Neural progenitor cell (in vitro differentiated cells): Measurements from ENCODE around the gene ZNF319. TPM values are rescaled to one million over a fixed set of nuclear protein-coding genes. Genes with fewer than 3 reads are reported as not detected.
A peak's percentile ranks its signal among the peaks of the same experiment; 100 is the strongest.

Experiments
- DNase-seq: peaks from one replicate; pipeline ENCODE4 v3.0.0-alpha.2; 2016; ENCODE audit warnings: low spot score
- H2AFZ ChIP-seq: fragments of 200-600 bp; sonication (generic); replicated peaks from 2 replicates; pipeline ENCODE4 v1.6.1; 2016; ENCODE audit warnings: antibody characterized with exemption
- H3F3A ChIP-seq: fragments of 200-600 bp; sonication (generic); 2 replicates; pipeline ENCODE4 v1.6.1; 2016; ENCODE audit warnings: antibody characterized with exemption, low read depth
- H3K27ac ChIP-seq: fragments of 200-600 bp; sonication (generic); 2 replicates; pipeline ENCODE4 v1.5.1; 2016; ENCODE audit warnings: mild to moderate bottlenecking
- H3K27me3 ChIP-seq: fragments of 200-600 bp; sonication (generic); 2 replicates; pipeline ENCODE4 v1.6.1; 2016; ENCODE audit warnings: mild to moderate bottlenecking, moderate library complexity
- H3K36me3 ChIP-seq: fragments of 200-600 bp; sonication (generic); 2 replicates; pipeline ENCODE4 v1.5.1; 2016
- H3K4me1 ChIP-seq: fragments of 200-600 bp; sonication (generic); 2 replicates; pipeline ENCODE4 v1.6.1; 2016; ENCODE audit warnings: mixed run types
- H3K4me2 ChIP-seq: fragments of 200-600 bp; sonication (generic); 2 replicates; pipeline ENCODE4 v1.6.1; 2016
- H3K4me3 ChIP-seq: fragments of 200-600 bp; sonication (generic); 2 replicates; pipeline ENCODE4 v1.5.1; 2016
- H3K79me2 ChIP-seq: fragments of 200-600 bp; sonication (generic); 2 replicates; pipeline ENCODE4 v1.6.1; 2016; ENCODE audit warnings: low read depth
- H3K9ac ChIP-seq: fragments of 200-600 bp; sonication (generic); 2 replicates; pipeline ENCODE4 v1.6.1; 2016
- H3K9me3 ChIP-seq: fragments of 200-600 bp; sonication (generic); 2 replicates; pipeline ENCODE4 v1.5.1; 2016; ENCODE audit warnings: low read depth
- H4K20me1 ChIP-seq: fragments of 200-600 bp; sonication (generic); 2 replicates; pipeline ENCODE4 v1.6.1; 2016; ENCODE audit warnings: low read depth
- H3K27ac Mint-ChIP-seq: 3 replicates; pipeline ENCODE4 v1.8.0; 2021; ENCODE audit warnings: mixed read lengths
- H3K27me3 Mint-ChIP-seq: 2 replicates; pipeline ENCODE4 v1.8.0; 2022; ENCODE audit warnings: low read depth, mild to moderate bottlenecking, inconsistent platforms, moderate library complexity, mixed read lengths; ENCODE audit not compliant: insufficient read depth
- H3K36me3 Mint-ChIP-seq: 3 replicates; pipeline ENCODE4 v1.8.0; 2021; ENCODE audit warnings: mixed read lengths
- H3K4me1 Mint-ChIP-seq: 3 replicates; pipeline ENCODE4 v1.8.0; 2021; ENCODE audit warnings: mixed read lengths
- H3K4me3 Mint-ChIP-seq: 3 replicates; pipeline ENCODE4 v1.8.0; 2021; ENCODE audit warnings: mild to moderate bottlenecking, moderate library complexity, mixed read lengths
- H3K9me3 Mint-ChIP-seq: 3 replicates; pipeline ENCODE4 v1.8.0; 2020; ENCODE audit warnings: mixed read lengths
- CTCF ChIP-seq: fragments of 200-600 bp; sonication (generic); IDR thresholded peaks from 2 replicates; pipeline ENCODE4 v1.5.1; 2017; ENCODE audit warnings: antibody characterized with exemption, mild to moderate bottlenecking
- EZH2 ChIP-seq: fragments of 200-600 bp; sonication (generic); IDR thresholded peaks from 2 replicates; pipeline ENCODE4 v1.6.1; 2017; ENCODE audit warnings: antibody characterized with exemption, mild to moderate bottlenecking, moderate library complexity
- EZH2phosphoT487 ChIP-seq: fragments of 200-600 bp; sonication (generic); IDR thresholded peaks from 2 replicates; pipeline ENCODE4 v1.6.1; 2017; ENCODE audit warnings: antibody characterized with exemption
- total RNA-seq: library from RNA; depleted of rRNA; stranded (reverse); fragments of >200 nt; gene quantifications from 2 replicates; pipeline ENCODE4 v1.2.3, GENCODE V29; 2015; ENCODE audit warnings: low replicate concordance

Gene ZNF319
- total RNA-seq, 1 donor from 2014 or later: 1.4 TPM

- peak; percentile 65 for DNase-seq
- Mint-ChIP-seq H3K4me3 (peak overlapping the region; percentile 81), H3K9me3 (no peaks in the 10 kb centered on the region), H3K36me3 (no peaks in the 10 kb centered on the region), H3K27ac (no peak overlapping the region), H3K27me3 (peaks cover 27% of the 10 kb centered on the region), H3K4me1 (peaks cover 26% of the 10 kb centered on the region)
- Histone ChIP-seq H3K36me3 (no peaks in the 10 kb centered on the region), H3F3A (peaks cover 29% of the 10 kb centered on the region), H3K4me3 (peak overlapping the region; percentile 97), H3K79me2 (peaks cover 15% of the 10 kb centered on the region), H3K9ac (peak overlapping the region; percentile 50), H2AFZ (peak overlapping the region; percentile 27), H3K4me2 (peak overlapping the region; percentile 98), H3K27ac (no peak overlapping the region), H3K27me3 (peaks cover 23% of the 10 kb centered on the region), H3K4me1 (peaks cover 33% of the 10 kb centered on the region), H4K20me1 (peaks cover 41% of the 10 kb centered on the region), H3K9me3 (no peaks in the 10 kb centered on the region)
- TF ChIP-seq EZH2: peak; percentile 13
- TF ChIP-seq EZH2phosphoT487: peak; percentile 4
- TF ChIP-seq CTCF: no peak
Observed at GRCh38 chr16:58026139-58026704, 25.8 kb upstream of the ZNF319 start.

GRCh38 chr16:58025351-58026138 lies 25.1 kb upstream of the ZNF319 start, which contains the start of gene MMP15:
Gene MMP15, plus strand, starts transcription at chr16:58025754. Its CDS starts 597 bp downstream, at chr16:58026351.
- Mint-ChIP-seq H3K27ac (peak within 1 kb of the TSS; percentile 76), H3K4me3 (peak within 1 kb of the TSS; percentile 86), H3K36me3 (no peaks in the 10 kb centered on the region), H3K9me3 (no peaks in the 10 kb centered on the region), H3K27me3 (peaks cover 27% of the 10 kb centered on the region), H3K4me1 (peaks cover 31% of the 10 kb centered on the region)
- peaks cover 38% of the 10 kb centered on the region for H4K20me1 ChIP-seq
- H3K4me2 ChIP-seq: peak within 1 kb of the TSS; percentile 98
- H2AFZ ChIP-seq: peak within 1 kb of the TSS; percentile 27
- DNase-seq: peak; percentile 91
- peaks cover 29% of the 10 kb centered on the region for H3F3A ChIP-seq
- H3K27me3 ChIP-seq: peaks cover 23% of the 10 kb centered on the region
- H3K36me3 ChIP-seq: no peaks in the 10 kb centered on the region
- peak within 1 kb of the TSS; percentile 97 for H3K4me3 ChIP-seq
- H3K79me2 ChIP-seq: peaks cover 15% of the 10 kb centered on the region
- peak within 1 kb of the TSS; percentile 50 for H3K9ac ChIP-seq
- no peaks in the 10 kb centered on the region for H3K9me3 ChIP-seq
- no peak for TF ChIP-seq EZH2
- TF ChIP-seq CTCF: no peak
- H3K27ac ChIP-seq: no peak within 1 kb of the TSS
- peaks cover 33% of the 10 kb centered on the region for H3K4me1 ChIP-seq

- Mint-ChIP-seq H3K27ac (peak overlapping the region; percentile 76), H3K27me3 (peaks cover 27% of the 10 kb centered on the region), H3K4me3 (peak overlapping the region; percentile 86), H3K9me3 (no peaks in the 10 kb centered on the region), H3K36me3 (no peaks in the 10 kb centered on the region), H3K4me1 (peaks cover 30% of the 10 kb centered on the region)
- no peak for TF ChIP-seq EZH2phosphoT487
- TF ChIP-seq CTCF: no peak
- peak; percentile 47 for TF ChIP-seq EZH2
- H4K20me1 ChIP-seq: peaks cover 29% of the 10 kb centered on the region
- H2AFZ ChIP-seq: peak overlapping the region; percentile 27
- H3K9ac ChIP-seq: no peak overlapping the region
- peaks cover 29% of the 10 kb centered on the region for H3F3A ChIP-seq
- no peaks in the 10 kb centered on the region for H3K9me3 ChIP-seq
- H3K79me2 ChIP-seq: peaks cover 15% of the 10 kb centered on the region
- peak overlapping the region; percentile 98 for H3K4me2 ChIP-seq
- H3K4me3 ChIP-seq: peak overlapping the region; percentile 97
- H3K27ac ChIP-seq: no peak overlapping the region
- peaks cover 30% of the 10 kb centered on the region for H3K4me1 ChIP-seq
- no peaks in the 10 kb centered on the region for H3K36me3 ChIP-seq
- DNase-seq: peak; percentile 70
- H3K27me3 ChIP-seq: peaks cover 23% of the 10 kb centered on the region
Observed at GRCh38 chr16:58024486-58025350, 24.2 kb upstream of the ZNF319 start.
